HG03060 (cell line): ENCODE data around the gene EFNA1.

Source experiments
- ATAC-seq: cut with Tn5 transposase; IDR thresholded peaks from one replicate; pipeline ENCODE4 v1.9.1; 2021; ENCODE audit warnings: low read depth, moderate number of reproducible peaks; ENCODE audit not compliant: unreplicated experiment

Gene EFNA1

GRCh38 chr1:155173478-155174323 is 46.0 kb downstream of the EFNA1 start, which contains the start of gene TRIM46:
TRIM46 (plus strand) TSS chr1:155173849; CDS start chr1:155173967, 118 bp downstream.
- ATAC-seq: no peak

- ATAC-seq: no peak
Observed at GRCh38 chr1:155174324-155175280, 46.9 kb downstream of the EFNA1 start.

- no peak for ATAC-seq
Observed at GRCh38 chr1:155175281-155175926, 47.7 kb downstream of the EFNA1 start.

- no peak for ATAC-seq
Observed at GRCh38 chr1:155175927-155176371, 48.3 kb downstream of the EFNA1 start.

GRCh38 chr1:155176544-155177071 is 48.9 kb downstream of the EFNA1 start:
- no peak for ATAC-seq

GRCh38 chr1:155177192-155177917 is 49.7 kb downstream of the EFNA1 start:
- ATAC-seq: no peak

- ATAC-seq: no peak
Observed at GRCh38 chr1:155177918-155178281, 50.2 kb downstream of the EFNA1 start.

GRCh38 chr1:155178441-155179111 is 50.9 kb downstream of the EFNA1 start:
- no peak for ATAC-seq

- ATAC-seq: no peak
Observed at GRCh38 chr1:155179112-155180031, 51.7 kb downstream of the EFNA1 start.

GRCh38 chr1:155181371-155182051 is 53.8 kb downstream of the EFNA1 start:
- no peak for ATAC-seq

GRCh38 chr1:155182052-155182550 is 54.4 kb downstream of the EFNA1 start:
- ATAC-seq: no peak

GRCh38 chr1:155183775-155184221 is 56.1 kb downstream of the EFNA1 start:
- no peak for ATAC-seq

GRCh38 chr1:155184351-155184811 is 56.7 kb downstream of the EFNA1 start:
- no peak for ATAC-seq
